ENCODE data around the gene INPP5A. TPM values are rescaled to one million over a fixed set of nuclear protein-coding genes. Genes with fewer than 3 reads are reported as not detected.

INPP5A gene
- total and polyA plus RNA-seq, 2 of the 13 experiments (the other 11 are each of a cell fraction or from before 2014, with no cell fraction given) = 17.5 to 37.9 TPM

- CTCF ChIA-PET (ENCODE audit: low intra/inter-chr PET ratio, low total read pairs) = no interaction called here
- H3K4me2 ChIP-seq (ENCODE audit: low read depth, low read length) = no peak overlapping the region
- H3K79me2 ChIP-seq (ENCODE audit: insufficient read depth, low read length) = no peaks in the 10 kb centered on the region
- intact Hi-C loops (cut with micrococcal nuclease; ENCODE audit: unreplicated experiment) = no loop called here
- 97% methylated on average over 5 of the region's 22 CpGs for WGBS (ENCODE audit: low lambda C conversion rate)
- FAIRE-seq (no peak), DNase-seq (ENCODE audit: low spot score) (no peak), ATAC-seq (no peak)
- H3K27me3 ChIP-seq (ENCODE audit: control insufficient read depth in 1 of 2, insufficient read depth in 2 of 2, low read length in 2 of 2) = no peaks in the 10 kb centered on the region
- POLR2A ChIA-PET = no interaction called here
- H3K27ac ChIP-seq (ENCODE audit: extremely low read length, insufficient read depth, low read length) = no peak overlapping the region
- H4K20me1 ChIP-seq (ENCODE audit: insufficient read depth, low read length) = no peaks in the 10 kb centered on the region
- no peaks in the 10 kb centered on the region for H3K9me3 ChIP-seq (ENCODE audit: low read length)
- H3K36me3 ChIP-seq (replicated peaks in 1 of 2; ENCODE audit: control insufficient read depth in 1 of 2, insufficient read depth in 2 of 2, low read length in 2 of 2) = peaks cover 0 to 11% of the 10 kb centered on the region in 2 experiments; a peak in 1 of 5 replicates
- no peak overlapping the region for H2AFZ ChIP-seq (ENCODE audit: low read length)
- no peaks in the 10 kb centered on the region for H3K4me1 ChIP-seq (ENCODE audit: insufficient read depth, low read length)
- H3K4me3 ChIP-seq (replicated peaks in 1 of 3; ENCODE audit: insufficient read depth in 1 of 3, low read depth in 2 of 3, low read length in 3 of 3) = no peak overlapping the region
- H3K9ac ChIP-seq (ENCODE audit: insufficient read depth, low read depth, low read length) = no peak overlapping the region
- in situ Hi-C loops (cut with HindIII; ENCODE audit: extremely low pct_ligation_motif_present, low pct_unique_long_range_greater_than_20kb) = no loop called here
- BruUV-seq (replicated peaks) = no TSS peak
- TF ChIP-seq RFXAP (CRISPR knock-in tag; IDR thresholded peaks at IDR 0.05; ENCODE audit: borderline replicate concordance) (no peak), NFE2L1 (CRISPR knock-in tag; IDR thresholded peaks at IDR 0.05; ENCODE audit: borderline replicate concordance) (no peak), AKNA (CRISPR knock-in tag; IDR thresholded peaks at IDR 0.05; ENCODE audit: borderline replicate concordance) (no peak), BATF2 (CRISPR knock-in tag; IDR thresholded peaks at IDR 0.05) (no peak), ZNF557 (CRISPR knock-in tag; IDR thresholded peaks at IDR 0.05) (no peak), ZNF460 (CRISPR knock-in tag; IDR thresholded peaks at IDR 0.05; ENCODE audit: borderline replicate concordance) (no peak), FOXC1 (CRISPR knock-in tag; IDR thresholded peaks at IDR 0.05; ENCODE audit: borderline replicate concordance) (no peak), MIER3 (CRISPR knock-in tag; IDR thresholded peaks at IDR 0.05; ENCODE audit: borderline replicate concordance) (no peak), ZNF317 (CRISPR knock-in tag; IDR thresholded peaks at IDR 0.05) (no peak), ZKSCAN1 (IDR thresholded peaks at IDR 0.05; ENCODE audit: low read length) (no peak), ZIK1 (CRISPR knock-in tag; IDR thresholded peaks at IDR 0.05; ENCODE audit: borderline replicate concordance, low read depth) (no peak), ZNF660 (CRISPR knock-in tag; IDR thresholded peaks at IDR 0.05; ENCODE audit: borderline replicate concordance, low read depth) (no peak), CSRNP2 (CRISPR knock-in tag; conservative IDR thresholded peaks at IDR 0.05; ENCODE audit: low read depth) (no peak), ZBTB43 (CRISPR knock-in tag; conservative IDR thresholded peaks at IDR 0.05) (no peak), HES4 (CRISPR knock-in tag; IDR thresholded peaks at IDR 0.05; ENCODE audit: borderline replicate concordance) (no peak), GZF1 (CRISPR knock-in tag; IDR thresholded peaks at IDR 0.05) (no peak), RFX5 (IDR thresholded peaks at IDR 0.05; ENCODE audit: low read depth, low read length) (no peak)
Measured at GRCh38 chr10:132728741-132729140, 191.2 kb downstream of the INPP5A start.

All from HepG2 (cell line).